B cell (primary cell): ENCODE results near the gene WASHC4.

Source experiments
- EZH2 ChIP-seq: IDR thresholded peaks from 2 replicates; pipeline ENCODE4 v1.6.1; 2012; ENCODE audit warnings: borderline replicate concordance, low read depth, mild to moderate bottlenecking, moderate library complexity, low read length; ENCODE audit not compliant: insufficient read depth, poor library complexity, severe bottlenecking
- TF ChIP-seq, protein P1 (sequence below): fragments of 200-600 bp; IDR thresholded peaks from one replicate; pipeline ENCODE4 v1.8.0; 2022; ENCODE audit warnings: antibody characterized with exemption, mild to moderate bottlenecking

DNA sequence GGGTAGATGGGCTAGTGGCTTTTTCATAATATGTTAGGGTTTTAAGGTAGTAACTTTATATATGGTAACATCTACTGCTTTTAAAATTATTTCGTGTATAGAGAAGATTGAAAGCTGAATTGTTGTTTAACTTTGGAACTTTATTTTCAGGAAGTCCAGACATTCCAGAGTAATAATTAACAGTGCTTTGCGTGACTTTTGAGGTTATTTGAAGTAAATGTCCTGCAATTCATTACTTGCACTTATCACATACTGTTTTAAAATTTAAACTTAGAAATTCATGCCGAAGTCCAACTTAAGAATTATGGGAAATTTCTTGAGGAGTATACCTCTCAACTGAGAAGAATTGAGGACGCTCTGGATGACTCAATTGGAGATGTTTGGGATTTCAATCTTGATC, 3.3 kb downstream of the WASHC4 start:
- TF ChIP-seq, protein P1, sequence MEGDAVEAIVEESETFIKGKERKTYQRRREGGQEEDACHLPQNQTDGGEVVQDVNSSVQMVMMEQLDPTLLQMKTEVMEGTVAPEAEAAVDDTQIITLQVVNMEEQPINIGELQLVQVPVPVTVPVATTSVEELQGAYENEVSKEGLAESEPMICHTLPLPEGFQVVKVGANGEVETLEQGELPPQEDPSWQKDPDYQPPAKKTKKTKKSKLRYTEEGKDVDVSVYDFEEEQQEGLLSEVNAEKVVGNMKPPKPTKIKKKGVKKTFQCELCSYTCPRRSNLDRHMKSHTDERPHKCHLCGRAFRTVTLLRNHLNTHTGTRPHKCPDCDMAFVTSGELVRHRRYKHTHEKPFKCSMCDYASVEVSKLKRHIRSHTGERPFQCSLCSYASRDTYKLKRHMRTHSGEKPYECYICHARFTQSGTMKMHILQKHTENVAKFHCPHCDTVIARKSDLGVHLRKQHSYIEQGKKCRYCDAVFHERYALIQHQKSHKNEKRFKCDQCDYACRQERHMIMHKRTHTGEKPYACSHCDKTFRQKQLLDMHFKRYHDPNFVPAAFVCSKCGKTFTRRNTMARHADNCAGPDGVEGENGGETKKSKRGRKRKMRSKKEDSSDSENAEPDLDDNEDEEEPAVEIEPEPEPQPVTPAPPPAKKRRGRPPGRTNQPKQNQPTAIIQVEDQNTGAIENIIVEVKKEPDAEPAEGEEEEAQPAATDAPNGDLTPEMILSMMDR, result no peak
- no peak for TF ChIP-seq EZH2
